Smooth muscle cell of the brain vasculature (primary cell): ENCODE measurements around the gene ZP3.
"Not testable (repeated sequence)": the region's sequence is repeated elsewhere in the genome, so short reads cannot be mapped to it uniquely, and the experiment has no call there.

Experiments
- DNase-seq: peaks from one replicate; pipeline ENCODE4 v3.0.0-alpha.2; 2012; ENCODE audit warnings: low read depth, low spot score

Gene ZP3

DNA sequence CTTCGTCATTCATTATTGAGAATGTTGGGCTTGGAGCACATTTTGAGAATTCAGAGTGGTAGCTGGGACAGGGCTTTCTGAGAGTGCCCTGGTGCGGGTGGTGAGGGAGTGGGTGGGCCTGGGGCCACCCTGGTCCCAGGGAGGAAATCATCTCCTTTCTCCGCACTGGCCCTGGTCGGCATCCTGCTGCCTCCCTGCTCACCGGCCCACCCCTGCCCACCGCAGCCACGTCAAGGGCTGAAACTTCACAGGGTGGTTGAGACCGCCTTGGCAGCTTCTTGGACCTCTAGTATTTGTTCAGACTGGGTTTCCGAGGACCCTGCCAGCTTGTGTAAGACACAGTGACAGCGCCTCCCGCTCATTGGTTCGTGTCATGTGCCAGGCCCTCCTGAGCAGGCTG, 59.7 kb downstream of the ZP3 start:
- not testable (repeated sequence) for DNase-seq

DNA sequence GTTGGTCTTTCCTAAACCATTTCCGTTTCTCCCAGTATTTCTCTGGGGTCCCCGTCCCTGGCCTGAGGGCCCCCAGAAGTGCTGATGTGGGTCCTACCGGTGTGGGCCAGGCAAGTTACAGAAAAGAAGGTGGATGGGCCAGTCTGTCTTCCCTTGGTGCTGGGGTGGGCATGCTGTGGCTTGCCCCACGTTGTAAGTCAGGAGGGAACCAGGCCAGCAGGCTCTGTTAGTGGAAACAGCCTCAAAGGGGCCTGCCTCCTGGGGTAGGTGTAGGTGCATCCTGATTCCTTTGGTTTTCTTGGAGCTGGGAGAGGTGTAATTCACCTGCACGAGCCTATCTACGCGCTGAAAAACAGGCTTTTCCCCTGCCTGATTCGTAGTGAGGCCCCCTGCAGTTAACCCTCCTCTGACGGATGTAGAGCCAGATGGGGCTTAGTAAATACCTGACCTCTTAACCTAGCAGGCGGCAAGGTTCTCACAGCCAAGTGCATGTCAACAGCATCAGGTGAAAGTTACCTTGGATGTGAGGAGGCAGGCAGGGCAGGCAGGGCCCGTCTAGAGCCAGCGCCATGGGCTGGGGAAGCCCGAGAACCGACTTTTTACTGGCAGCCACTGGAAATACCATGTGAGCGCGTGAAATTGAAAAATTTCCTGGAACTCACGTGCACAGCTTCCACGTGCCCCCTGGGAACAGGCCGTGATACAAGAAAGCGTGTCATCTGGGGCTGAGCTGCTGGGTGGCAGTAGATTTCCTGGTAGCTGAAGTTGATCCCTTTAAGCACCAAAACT, 61.3 kb downstream of the ZP3 start:
- not testable (repeated sequence) for DNase-seq

DNA sequence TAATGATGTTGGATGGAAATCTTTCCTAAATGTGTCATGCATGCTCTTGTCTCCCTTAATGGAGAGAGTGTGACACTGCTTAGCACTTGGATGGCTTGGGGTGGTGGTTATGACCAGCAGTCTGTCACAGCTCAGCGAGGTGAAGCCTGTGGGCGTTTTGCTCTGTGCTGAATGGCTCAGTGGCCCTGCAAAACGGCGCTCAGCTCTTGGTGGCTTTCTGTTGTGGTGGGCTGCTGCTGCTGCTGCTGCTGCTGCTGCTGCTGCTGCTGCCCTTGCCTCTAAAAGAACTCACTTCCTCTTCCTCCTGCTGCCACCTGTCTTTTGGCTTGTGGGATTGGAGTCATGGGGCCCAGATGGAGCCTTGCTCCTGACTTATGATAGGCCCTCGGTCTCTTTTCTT, 61.9 kb downstream of the ZP3 start:
- DNase-seq, result not testable (repeated sequence)

- not testable (repeated sequence) for DNase-seq
These were observed 63.2 kb downstream of the ZP3 start for GRCh38 chr7:76487969-76488368.
